SKM-1 treated with dmso at 0.1 percent for 144 hours (cell line): ENCODE results near the gene NUDT3.
"Not testable (repeated sequence)": the region's sequence is repeated elsewhere in the genome, so short reads cannot be mapped to it uniquely, and the experiment has no call there.

Experiments
- DNase-seq: peaks from one replicate; lab custom pipeline; 2025; ENCODE audit not compliant: unreplicated experiment; lab: John Stamatoyannopoulos, UW

The NUDT3 gene

DNA sequence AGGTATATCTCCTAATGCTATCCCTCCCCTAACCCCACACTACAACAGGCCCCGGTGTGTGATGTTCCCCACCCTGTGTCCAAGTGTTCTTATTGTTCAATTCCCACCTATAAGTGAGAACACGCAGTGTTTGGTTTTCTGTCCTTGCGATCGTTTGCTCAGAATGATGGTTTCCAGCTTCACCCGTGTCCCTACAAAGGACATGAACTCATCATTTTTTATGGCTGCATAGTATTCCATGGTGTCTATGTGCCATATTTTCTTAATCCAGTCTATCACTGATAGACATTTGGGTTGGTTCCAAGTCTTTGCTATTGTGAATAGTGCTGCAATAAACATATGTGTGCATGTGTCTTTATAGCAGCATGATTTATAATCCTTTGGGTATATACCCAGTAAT, 20.6 kb downstream of the NUDT3 start:
- DNase-seq: not testable (repeated sequence)

GRCh38 chr6:34370361-34370760, 22.1 kb downstream of the NUDT3 start:
- peak; percentile 20 for DNase-seq

DNA sequence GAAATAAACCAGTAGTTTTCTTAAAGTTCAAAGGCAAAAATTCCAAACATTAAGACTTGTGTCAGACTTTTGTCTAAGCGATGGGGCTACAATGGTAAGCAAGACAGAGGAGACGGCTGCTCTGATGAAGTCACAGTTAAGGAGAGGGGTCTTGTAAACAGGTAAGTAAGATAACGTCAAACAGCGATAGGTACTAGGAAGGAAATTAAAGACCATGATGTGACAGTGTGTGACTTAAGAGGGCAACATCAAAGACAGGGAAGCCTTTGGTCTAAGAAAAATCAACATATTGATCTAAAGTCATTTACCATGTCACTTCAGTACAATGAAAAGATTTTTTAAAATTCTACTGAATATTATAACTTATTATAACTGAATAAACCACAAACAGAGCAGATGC, 23.1 kb downstream of the NUDT3 start:
- DNase-seq: no peak

- DNase-seq: no peak
Measured at GRCh38 chr6:34366639-34366921, 25.9 kb downstream of the NUDT3 start.

- DNase-seq: not testable (repeated sequence)
Measured at GRCh38 chr6:34365781-34366638, 26.5 kb downstream of the NUDT3 start.

GRCh38 chr6:34363681-34364075, 28.8 kb downstream of the NUDT3 start:
- DNase-seq: not testable (repeated sequence)

- DNase-seq: no peak
Measured at GRCh38 chr6:34362909-34363680, 29.4 kb downstream of the NUDT3 start.

GRCh38 chr6:34362176-34362575, 30.3 kb downstream of the NUDT3 start:
- DNase-seq: no peak

- no peak for DNase-seq
Measured at GRCh38 chr6:34360556-34360955, 31.9 kb downstream of the NUDT3 start.

DNA sequence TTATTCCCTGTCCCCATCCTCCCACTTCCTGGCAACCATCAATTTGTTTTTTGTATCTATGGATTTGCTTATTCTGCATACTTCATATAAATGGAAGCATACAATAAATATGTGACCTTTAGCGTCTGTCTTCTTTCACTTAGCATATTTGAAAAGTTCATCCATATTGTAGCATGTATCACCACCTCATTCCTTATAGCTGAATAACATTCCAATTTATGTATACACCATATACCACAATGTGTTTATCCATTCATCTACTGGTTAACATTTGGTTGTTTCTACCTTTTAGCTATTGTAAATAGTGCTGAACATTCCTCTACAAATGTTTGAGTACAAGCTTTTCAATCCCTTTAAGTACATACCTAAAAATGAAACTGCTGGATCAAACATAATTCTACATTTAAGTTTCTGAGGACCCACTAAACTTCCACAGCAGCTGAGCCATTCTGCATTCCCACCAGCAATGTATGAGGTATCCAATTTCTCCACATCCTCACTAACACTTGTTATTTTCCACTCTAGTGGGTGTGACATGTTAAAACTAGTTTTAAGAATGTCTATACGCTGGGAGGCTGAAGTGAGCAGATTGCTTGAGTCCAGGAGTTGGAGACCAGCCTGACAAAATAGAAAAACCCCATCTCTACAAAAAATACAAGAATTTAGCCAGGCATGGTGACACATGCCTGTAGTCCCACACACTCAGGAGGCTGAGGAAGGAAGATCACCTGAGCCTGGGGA, 32.9 kb downstream of the NUDT3 start:
- no peak for DNase-seq

GRCh38 chr6:34358389-34358905, 34.0 kb downstream of the NUDT3 start:
- DNase-seq: no peak

DNA sequence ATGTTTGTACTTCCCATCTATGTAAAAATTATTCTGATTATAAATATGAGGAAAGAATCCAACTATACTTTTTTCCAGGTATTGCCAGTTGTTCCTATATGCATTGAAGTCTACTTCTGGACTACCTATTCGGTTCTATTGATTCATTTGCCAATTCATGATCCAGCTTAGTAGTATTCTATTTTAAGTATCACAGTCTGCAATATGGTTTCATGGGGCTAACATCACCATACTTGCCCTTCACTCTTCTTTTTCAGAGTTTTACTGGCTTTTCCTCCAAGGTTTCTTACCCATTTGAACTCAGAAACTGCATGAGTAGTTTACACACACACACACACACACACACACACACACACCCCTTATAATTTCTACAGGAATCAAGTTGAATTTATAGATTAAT, 34.5 kb downstream of the NUDT3 start:
- DNase-seq: no peak

DNA sequence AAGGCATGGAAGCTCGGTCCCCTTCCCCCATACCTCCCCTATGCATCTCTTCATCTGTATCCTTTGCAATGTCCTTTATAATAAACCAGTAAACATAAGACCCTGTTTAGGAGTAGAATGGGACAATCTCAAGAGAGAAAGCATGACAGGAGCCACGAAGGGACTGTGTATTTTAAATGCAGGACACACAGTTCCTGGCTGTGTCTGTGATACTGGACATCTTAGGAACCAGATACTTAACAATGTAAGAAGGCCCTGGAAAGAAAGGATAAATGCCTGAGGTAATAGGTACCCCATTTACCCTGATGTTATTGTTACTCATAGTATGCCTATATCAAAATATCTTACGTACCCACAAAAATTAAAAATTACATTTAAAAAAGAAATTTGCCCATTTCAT, 36.6 kb downstream of the NUDT3 start:
- DNase-seq: no peak

DNA sequence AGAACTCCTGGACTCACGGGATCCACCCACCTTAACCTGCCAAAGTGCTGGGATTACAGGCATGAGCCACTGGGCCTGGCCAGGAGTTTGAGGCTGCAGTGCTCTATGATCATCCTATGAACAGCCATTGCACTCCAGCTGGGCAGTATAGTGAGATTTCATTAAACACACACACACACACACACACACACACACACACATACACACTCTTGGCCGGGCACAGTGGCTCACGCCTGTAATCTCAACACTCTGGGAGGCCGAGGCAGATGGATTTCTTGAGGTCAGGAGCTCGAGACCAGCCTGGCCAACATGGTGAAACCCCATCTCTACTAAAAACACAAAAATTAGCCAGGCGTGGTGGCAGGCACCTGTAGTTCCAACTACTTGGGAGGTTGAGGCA, 38.2 kb downstream of the NUDT3 start:
- DNase-seq: not testable (repeated sequence)

- DNase-seq: not testable (repeated sequence)
Measured at GRCh38 chr6:34353530-34353929, 38.9 kb downstream of the NUDT3 start.

GRCh38 chr6:34352305-34352937, 40.0 kb downstream of the NUDT3 start:
- DNase-seq: no peak

DNA sequence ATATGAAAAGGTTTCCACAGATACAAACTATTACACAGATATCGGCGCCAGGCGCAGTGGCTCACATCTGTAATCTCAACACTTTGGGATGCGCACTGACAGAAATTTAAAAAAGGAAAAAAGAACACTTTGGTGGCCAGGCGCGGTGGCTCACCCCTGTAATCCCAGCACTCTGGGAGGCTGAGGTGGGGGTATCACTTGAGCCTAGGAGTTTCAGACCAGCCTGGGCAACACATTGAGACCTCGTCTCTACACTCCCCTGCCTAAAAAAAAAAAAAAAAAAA, 41.6 kb downstream of the NUDT3 start:
- DNase-seq: no peak

- no peak for DNase-seq
Measured at GRCh38 chr6:34350137-34350933, 42.1 kb downstream of the NUDT3 start.

- no peak for DNase-seq
Measured at GRCh38 chr6:34349211-34349610, 43.3 kb downstream of the NUDT3 start.

- no peak for DNase-seq
Measured at GRCh38 chr6:34347303-34347702, 45.2 kb downstream of the NUDT3 start.
